NCI-H2107 treated with DMSO at 0.1 percent for 48 hours (cell line): ENCODE data around the gene FCER1G.
"Not testable (repeated sequence)": the region's sequence is repeated elsewhere in the genome, so short reads cannot be mapped to it uniquely, and the experiment has no call there.

ENCODE experiments used
- DNase-seq: peaks from one replicate; lab custom pipeline; 2025; ENCODE audit not compliant: unreplicated experiment; lab: John Stamatoyannopoulos, UW

FCER1G gene

GRCh38 chr1:161206411-161207140, 8.5 kb upstream of the FCER1G start:
- DNase-seq, result no peak

GRCh38 chr1:161207173-161207572, 7.9 kb upstream of the FCER1G start:
- no peak for DNase-seq

DNA sequence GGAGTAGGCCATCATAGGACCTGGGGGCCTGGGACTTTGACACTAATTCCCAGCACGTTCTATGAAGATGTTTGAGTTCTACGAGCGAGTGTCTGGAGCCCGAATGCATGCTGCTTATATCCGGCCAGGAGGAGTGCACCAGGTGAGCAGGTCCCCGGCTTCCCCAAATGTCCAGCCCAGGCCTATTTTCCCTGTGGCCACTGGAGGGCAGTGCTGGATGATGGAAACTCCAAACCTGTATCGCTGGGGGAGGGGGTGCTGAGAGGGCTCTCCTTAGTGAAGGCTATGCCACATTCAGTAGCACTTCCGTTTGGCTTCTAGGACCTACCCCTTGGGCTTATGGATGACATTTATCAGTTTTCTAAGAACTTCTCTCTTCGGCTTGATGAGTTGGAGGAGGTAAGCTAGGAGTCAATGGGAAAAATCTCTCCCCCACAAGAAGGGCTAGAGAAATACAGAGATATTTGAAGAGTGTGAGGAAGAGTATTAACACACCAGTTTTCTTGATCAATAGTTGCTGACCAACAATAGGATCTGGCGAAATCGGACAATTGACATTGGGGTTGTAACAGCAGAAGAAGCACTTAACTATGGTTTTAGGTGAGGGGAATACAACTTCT, 5.2 kb upstream of the FCER1G start:
- peak; percentile 71 for DNase-seq

GRCh38 chr1:161214369-161214768, 726 bp upstream of the FCER1G start:
- no peak for DNase-seq

- no peak for DNase-seq
These were observed 2.0 kb downstream of the FCER1G start for GRCh38 chr1:161216945-161217712.

DNA sequence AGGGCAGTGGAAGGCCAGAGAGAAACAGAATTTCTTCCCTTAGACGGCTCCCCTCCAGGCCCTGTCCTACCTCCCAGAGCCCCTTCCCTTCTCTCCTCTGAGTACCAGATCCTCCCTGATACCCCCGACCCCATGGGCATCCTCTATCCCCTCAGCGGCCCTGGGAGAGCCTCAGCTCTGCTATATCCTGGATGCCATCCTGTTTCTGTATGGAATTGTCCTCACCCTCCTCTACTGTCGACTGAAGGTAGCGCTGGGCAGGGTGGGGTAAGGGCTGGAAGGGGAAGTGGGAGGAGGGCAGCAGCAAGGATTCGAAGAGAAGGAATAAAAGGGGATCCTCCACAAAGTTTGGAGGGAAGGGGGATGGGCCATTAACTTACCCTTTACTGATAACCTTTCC, 2.7 kb downstream of the FCER1G start:
- DNase-seq, result no peak

- no peak for DNase-seq
These were observed 3.4 kb downstream of the FCER1G start for GRCh38 chr1:161218301-161219077.

DNA sequence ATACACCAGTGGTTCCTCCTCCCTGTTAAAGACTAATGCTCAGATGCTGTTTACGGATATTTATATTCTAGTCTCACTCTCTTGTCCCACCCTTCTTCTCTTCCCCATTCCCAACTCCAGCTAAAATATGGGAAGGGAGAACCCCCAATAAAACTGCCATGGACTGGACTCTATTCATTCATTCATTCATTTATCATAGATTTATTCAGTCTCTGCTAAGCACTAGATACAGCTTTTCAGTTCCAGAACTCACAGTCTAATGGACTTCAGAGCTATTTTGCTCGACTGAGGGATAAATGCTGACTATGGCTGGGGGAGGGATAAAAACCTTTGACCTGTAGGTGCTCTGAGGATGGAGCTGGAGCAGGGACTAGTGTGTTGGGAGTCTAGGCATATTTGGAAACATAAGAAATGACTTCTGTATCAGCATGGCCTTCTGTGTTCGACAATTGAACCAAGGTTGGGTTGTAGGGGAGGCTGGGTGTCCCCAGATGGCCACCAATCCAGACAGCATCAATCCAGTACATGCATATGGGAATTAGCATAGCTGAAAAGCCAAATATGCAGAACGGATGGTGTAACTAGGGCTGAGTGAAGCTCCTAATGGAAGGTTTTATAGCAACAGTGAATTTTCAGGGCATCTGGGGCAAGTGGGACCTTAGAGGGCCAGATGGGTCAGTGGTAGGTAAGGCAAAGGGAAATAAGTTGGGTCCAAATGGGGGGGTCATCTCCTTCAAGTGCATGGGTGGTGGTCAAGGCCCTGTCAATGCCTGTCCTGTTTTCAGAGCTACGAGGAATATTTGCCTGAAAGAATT, 4.2 kb downstream of the FCER1G start:
- no peak for DNase-seq

DNA sequence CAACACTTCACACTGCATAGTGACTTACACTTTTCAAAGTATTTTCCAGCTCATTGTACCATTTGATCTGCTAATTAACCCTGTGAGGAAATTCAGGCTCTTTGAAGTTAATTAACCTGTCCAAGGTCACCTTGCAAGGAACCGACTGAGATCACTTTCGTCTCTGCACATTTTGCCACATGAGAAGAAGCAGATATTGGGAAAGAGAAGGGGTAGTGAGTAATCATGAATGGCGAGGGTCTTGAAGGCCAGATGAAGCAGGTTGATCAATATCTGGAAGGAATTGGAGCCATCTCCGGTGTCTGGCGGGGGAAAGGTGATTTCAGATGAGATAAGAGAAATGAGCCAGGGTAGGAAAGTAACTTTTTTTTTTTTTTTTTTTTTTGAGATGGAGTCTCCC, 4.9 kb downstream of the FCER1G start:
- no peak for DNase-seq

GRCh38 chr1:161222175-161223019, 7.3 kb downstream of the FCER1G start:
- DNase-seq, result no peak

DNA sequence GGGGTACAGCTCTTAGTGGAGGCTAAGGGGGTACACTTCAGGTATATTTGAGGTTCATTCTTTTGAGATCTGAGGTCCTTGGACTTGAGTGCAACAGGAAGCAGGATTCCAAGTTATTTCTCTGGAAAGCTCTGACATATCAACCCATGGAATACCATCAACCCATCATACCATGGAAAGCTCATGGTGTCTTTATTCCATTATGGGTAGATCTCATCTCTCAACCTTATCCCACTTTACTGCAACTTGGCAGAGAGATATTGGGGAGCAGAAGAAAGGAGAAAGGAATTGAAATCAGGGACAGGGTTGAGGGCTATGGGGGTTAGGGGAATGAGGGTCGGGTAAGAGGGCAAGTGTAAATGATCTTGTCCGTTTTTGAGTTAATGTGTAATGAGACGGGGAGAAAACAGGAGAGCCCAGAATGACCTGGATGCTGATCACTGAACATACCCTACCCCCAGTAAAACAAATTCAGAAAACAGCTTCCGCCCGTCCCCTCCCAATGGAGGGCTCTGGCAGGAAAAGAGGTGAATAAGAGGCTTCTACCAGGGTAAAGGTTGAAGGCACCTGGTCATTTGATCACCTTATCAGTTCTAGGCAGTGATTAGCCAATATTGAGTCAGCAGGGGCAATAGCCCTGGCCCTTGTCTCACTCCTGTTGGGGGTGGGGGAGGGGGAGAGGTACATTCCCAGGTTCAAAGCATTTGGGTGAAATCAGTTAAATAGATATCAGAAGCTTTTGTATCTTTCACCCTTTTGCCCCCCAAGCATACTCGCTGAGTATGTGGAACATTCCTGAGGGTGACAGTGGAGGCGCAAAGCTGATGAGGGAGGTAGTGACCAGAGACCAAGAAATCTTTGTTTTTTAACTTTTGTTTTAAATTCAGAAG, 9.0 kb downstream of the FCER1G start:
- DNase-seq, result no peak

DNA sequence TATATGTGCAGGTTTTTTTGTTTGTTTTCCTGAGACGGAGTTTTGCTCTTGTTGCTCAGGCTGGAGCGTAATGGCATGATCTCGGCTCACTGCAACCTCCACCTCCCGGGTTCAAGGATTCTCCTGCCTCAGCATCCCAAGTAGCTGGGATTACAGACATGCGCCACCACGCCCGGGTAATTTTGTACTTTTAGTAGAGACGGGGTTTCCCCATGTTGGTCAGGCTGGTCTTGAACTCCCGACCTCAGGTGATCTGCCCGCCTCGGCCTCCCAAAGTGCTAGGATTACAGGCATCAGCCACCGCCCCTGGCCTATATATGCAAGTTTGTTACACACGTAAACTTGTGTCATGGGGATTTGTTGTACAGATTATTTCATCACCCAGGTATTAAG, 9.6 kb downstream of the FCER1G start:
- not testable (repeated sequence) for DNase-seq

GRCh38 chr1:161225178-161225533, 10.1 kb downstream of the FCER1G start:
- no peak for DNase-seq

DNA sequence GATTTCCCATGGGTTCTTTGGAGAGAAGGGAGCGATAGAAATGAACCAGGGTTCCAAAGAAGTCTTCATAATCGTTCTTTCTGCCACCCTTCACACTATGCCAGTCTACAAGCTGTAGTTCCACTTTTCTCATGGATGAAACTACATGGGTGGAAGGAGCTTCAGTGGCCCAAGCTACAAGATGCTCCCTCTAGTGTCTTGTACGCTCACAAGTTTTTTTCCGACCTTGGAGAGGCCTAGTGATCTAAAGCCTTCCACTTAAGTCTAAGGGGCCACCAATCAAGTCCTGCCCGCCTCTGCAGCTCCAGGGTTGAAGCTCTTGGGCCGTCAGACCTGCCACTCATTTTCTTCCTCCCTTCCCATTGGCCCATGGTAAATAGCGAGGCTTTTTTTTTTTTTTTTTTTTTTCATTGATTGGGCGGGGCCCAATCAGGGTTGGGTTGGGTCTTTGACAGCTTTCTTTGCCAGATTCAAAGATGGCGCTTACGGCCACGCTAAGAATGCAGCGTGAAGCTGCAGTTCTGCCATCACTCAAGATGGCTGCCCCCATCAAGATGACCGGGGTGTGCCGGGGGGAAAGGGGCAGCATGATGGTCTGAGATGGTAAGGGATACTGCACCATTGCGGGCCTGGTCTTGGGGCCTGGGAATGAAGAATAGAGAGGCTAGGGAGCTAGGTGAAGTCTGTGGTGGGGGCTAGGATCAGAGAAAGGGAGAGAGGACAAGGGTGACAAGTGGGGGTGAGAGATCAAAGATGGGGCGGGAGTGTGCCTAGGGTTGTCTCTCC, 10.6 kb downstream of the FCER1G start, which contains the start of gene TOMM40L:
Gene TOMM40L, plus strand, starts transcription at position 527 of the 786 bp plus-strand sequence. CDS start 430 bp downstream, outside the sequence.
- DNase-seq, result peak; percentile 98

GRCh38 chr1:161226320-161226711, 11.2 kb downstream of the FCER1G start:
- no peak for DNase-seq

- no peak for DNase-seq
These were observed 11.7 kb downstream of the FCER1G start for GRCh38 chr1:161226759-161227158.

DNA sequence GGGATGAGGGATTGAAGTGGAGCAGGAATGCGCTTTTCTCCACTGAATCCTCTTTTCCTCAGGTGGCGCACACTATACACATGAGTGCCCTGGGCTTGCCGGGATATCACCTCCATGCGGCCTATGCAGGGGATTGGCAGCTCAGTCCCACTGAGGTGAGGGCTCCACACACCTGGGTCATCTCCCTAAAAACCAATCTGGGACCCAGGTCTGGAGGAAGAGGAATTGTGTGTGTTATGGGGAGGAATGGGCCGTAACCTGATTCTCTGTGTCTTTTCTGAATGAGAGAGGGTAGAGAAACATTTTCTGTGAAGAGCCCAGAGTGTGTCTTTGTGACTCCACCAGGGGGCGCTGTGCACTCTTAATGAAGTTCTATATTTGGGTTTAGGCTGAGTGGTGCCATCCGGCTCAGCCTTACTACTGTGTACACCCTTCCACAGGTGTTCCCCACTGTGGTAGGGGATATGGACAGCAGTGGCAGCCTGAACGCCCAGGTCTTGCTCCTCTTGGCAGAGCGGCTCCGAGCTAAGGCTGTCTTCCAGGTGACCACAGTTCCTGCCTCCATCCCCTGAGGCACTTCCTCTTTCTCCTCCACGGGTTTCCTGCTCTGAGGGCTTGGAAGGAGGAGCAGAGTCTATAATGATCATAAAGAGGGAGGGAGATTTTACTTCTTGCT, 12.2 kb downstream of the FCER1G start:
- peak; percentile 77 for DNase-seq
